Erythroblast (primary cell): Measurements from ENCODE around the gene TSC2.
"Not testable (repeated sequence)": the region's sequence is repeated elsewhere in the genome, so short reads cannot be mapped to it uniquely, and the experiment has no call there.

Experiments used
- DNase-seq, 2 experiments: peaks; one replicate each; lab custom pipeline; 2025; lab: John Stamatoyannopoulos, UW
- GATA1 ChIP-seq: IDR thresholded peaks from 2 replicates; pipeline ENCODE4 v1.6.1; 2011; ENCODE audit warnings: low read depth, mild to moderate bottlenecking, control low read depth, low read length, moderate library complexity
- POLR2A ChIP-seq: IDR thresholded peaks from 2 replicates; pipeline ENCODE4 v1.6.1; 2011; ENCODE audit warnings: mild to moderate bottlenecking, low read length

The TSC2 gene

DNA sequence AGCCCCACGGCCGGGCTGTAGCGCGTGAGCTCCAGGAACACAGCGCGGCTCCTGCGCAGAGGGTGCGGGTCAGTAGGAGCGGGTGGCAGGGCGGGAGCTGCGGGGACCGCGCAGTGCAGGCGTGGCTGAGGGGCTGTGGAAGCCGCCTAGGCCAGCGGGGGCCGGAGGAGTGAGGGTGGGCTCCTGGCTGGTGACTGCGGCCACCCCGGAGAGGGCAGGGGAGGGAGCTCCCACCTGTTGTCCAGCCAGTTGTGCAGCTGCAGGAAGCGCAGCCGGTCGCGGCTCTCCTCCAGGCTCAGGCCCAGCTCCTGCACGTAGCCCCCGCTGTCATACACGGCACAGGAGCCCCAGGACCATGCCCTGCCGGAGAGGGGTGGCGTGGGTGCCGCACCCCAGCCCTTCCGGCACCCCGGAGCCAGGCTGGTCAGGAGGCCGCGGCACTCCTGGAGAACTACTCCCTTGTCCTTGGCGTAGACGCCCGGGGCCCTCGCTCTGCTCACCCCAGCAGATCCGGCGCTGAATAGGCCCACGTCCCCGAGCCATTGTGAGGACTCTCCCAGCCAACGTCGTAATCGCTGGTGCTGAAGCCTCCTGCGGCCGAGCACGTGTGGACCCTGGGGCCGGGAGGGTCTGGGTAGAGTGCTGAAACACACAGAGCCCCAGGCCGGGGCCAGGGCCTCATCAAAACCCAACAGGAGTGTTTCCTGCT lies 43.9 kb downstream of the TSC2 start:
- TF ChIP-seq POLR2A: no peak
- no peak for TF ChIP-seq GATA1
- DNase-seq: no peak

DNA sequence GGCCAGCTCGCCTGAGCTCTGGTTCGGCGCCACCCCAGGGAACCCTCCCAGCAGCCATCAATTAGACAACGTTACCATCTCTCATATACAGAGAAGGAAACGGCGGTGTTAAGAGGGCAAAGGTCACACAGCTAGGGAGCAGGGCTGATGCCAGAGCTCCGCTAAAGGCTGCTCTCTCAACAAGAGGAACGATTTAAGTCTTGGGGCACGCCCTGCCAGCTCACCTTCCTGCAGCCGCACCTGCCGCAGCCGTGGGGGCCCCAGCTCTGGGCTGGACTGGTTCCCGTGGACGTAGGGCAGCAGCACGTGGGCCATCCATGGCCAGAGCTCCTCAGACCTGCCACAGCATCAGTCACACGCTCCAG lies 44.5 kb downstream of the TSC2 start:
- TF ChIP-seq POLR2A: no peak
- no peak for TF ChIP-seq GATA1
- DNase-seq: no peak

DNA sequence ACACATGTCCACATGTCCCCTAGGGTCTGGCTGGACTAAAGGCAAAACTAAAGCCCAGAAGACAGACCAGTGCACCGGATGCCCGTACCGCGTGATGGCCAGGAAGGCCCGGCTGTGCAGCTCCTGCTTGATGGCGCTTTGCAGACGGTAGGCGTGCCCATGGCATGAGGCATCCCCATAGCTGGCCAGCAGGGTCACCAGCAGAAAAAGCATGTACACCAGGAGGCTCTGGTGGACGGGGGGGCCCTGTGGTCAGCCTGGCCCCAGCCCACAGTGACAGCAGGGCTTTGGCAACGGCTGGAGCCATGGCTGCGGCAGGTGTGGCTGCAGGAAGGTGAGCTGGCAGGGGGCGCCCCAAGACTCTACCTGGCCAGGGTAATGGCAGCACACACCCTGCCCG lies 45.1 kb downstream of the TSC2 start:
- TF ChIP-seq GATA1 (no peak), POLR2A (no peak)
- DNase-seq: no peak

DNA sequence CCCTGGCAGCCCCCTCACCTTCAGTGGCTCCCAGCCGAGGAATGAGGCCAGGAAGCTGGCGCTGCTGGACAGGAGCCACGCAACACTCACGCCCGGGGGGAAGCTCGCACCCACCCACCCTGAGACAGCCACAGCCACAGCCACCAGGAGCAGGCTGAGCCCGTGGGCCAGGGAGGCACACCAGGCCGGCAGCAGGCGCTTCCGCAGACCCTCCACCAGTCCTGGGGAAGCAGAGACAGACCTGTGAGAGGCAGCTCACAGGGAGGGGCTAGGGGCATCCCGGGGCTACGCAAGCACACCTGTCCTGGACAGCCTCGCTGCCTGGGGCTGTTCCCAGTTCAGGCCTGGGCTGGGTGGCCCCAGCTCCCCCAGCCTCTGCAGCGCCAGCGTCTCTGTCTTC lies 46.0 kb downstream of the TSC2 start:
- no peak for TF ChIP-seq POLR2A
- no peak for TF ChIP-seq GATA1
- DNase-seq: no peak

DNA sequence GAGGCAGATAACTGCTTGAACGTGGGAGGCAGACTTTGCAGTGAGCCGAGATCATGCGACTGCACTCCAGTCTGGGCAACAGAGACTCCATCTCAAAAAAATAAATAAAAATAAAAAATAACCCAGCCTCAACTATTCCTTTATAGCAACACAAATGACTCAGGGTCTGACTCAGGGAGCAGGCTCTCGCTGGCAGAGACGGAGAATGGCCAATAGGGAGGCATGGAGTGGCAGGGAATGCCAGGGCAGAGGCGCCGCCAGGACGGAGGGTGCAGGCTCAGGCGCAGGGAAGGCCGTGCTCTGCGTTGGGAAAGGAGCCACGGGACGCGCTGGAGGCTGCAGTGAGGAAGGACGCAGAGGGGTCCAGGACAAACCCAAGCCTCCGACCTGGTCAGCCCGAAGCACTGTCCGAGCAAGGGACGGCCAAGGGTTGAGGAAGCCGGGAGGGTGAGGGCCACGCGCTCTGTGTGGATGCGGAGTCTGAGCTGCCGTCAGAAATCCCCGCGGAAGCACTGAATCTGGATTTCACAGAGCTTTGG lies 47.6 kb downstream of the TSC2 start:
- TF ChIP-seq GATA1: no peak
- no peak for TF ChIP-seq POLR2A
- no peak for DNase-seq

DNA sequence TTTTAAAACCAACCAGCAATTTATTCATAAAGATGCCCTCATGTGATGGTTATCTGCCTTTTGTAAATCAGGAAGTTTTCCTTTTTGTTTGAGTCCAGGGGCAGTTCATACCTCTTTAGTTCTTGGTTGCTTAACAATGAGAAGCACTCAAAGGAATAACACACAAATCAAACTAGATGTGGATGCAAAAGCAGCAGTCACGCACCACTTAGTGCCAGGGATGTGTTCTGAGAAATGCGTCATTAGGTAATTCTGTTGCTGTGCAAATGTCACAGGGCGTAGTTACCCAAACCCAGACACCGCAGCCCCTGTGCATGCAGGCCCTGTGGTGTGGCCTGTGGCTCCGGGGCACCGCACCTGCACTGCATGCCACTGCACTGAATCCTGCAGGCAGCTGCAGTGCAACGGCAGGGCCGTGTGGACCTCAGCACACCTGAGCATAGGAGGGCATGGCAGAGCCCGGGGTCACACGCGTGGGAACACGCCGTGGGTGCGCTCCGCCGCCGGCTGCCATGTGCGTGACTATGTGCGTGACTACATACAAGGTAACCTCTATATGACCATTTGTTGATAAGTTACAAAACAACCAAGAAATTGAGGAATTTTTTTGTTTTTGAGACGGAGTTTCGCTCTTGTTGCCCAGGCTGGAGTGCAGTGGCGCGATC lies 48.3 kb downstream of the TSC2 start:
- DNase-seq: no peak
- no peak for TF ChIP-seq POLR2A
- no peak for TF ChIP-seq GATA1

DNA sequence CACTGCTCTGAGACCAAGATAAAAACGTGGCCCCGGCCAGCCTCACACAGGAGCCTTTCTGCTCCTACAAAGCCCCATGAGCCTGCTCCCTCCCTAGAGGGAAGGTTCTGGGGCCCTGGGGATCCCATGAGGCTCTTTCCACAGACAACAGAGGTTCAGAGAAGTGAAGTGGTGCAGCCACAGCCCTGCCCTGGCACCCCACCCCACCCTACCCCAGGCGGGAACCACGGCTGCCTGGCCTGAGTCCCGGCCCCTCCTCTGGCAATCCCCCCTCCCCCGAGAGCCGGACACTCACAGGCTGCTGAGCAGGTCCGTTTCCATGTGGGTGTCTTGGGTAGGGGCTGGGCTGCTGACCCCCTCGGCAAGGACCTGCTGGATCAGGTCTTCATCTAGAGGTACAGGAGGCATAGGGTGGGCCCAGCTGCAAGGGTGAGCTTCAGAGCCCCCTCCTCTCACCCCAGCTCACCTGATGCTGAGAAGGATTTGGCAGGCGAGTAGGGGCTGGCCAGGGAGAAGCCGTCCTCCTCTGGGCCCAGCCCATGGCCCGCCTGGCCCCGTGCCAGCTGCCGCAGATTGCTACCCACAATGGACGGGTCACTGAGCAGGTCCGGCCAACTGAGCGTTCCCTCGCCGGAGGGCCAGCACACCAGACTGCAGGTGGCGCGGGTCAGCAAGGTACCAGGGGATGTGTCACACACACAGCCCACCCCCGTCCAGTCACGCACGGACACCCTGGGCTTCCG lies 49.2 kb downstream of the TSC2 start:
- no peak for DNase-seq
- TF ChIP-seq GATA1 (no peak), POLR2A (no peak)

DNA sequence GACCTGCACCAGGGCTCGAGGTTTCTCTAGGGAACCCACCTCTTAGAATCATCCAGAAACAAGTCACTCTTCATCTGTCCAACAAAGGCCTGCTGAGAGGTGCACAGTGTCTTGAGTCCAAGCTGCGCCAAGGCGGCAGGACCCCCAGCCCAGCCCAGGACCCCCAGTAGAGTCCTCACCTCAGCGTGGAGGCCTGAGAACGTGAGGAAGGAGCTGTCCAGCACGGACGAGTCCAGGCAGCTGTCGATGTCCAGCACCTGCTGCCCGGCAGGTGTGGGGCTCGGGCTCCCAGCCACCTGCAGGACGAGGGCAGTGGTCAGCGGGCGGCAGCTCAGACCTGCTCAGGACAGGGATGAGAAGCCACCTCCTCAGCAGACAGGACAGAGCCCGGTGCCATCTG lies 49.9 kb downstream of the TSC2 start:
- DNase-seq: not testable (repeated sequence)

DNA sequence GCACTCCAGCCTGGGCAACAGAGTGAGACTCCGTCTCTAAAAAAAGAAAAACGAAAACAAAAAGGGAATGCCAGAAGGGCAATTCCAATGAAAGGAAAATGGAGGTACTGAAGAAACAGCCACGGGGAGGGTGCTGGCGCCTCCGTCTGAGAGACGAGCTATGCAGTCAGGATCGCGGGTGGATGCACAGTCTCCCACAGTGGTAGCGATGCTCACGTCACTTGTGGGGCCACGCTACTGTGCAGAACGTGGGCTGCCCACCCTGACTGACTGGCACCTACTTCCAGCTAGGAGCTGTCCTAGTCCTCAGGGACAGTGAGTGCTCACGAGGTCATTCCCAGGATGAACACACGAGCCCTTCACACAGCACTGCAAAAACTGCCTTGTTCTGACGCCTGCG lies 53.8 kb downstream of the TSC2 start:
- not testable (repeated sequence) for DNase-seq

DNA sequence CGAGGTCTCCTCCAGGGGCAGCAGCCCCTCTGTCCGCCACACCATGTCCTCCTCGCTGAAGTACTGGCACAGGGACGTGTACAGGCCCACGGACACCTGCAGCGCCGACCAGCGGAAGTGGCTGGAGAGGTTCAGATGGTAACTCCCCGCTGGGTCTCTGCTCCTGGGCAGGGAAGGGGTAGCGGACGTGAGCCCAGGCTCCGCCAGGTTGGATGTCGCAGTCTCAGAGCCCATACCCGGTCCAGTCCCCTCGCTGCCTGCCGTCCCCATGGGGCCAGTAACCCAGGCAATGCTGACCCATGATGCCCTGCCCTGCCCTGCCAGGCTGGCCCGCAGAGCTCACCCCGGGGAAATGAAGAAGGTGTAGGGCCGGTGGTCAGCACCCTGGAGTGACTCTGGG lies 54.7 kb downstream of the TSC2 start:
- TF ChIP-seq POLR2A (no peak), GATA1 (no peak)
- no peak for DNase-seq

DNA sequence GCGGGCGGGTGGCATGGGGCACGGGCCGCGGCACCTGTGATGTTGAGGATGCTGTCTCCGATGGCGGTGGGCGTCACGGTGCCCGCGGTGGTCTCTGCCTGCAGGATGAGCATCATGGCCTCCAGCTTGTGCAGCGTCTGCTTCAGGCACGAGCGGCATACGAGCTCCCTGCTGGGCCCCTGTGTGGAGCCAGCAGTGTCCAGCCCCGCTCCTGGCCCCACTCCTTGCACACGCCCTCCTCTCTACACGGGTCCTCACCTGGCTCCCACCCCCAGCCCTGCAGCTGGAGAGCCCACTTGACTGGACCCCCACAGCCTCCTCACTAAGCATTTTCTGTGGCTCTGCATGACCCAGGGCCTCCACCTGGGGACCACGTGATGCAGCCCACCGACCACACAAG lies 56.7 kb downstream of the TSC2 start:
- not testable (repeated sequence) for DNase-seq

DNA sequence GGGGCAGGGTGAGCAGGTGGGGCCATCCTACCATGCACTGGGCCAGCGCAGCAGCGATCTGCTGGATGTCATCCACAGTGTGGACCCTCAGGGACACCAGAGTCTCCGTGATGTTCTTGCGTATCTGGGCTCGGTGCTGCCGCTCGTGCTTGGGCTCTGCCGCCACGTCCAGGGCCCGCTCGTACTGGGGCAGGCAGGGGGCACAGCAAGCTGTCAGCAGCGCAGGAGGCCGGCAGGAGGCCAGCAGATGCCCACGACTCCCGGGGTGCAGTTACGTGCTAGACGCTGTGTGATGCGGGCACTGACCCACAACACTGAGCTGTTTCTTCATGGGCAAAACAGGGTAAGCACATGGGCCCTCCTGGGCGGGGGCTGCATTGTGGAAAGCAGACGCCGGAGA lies 57.5 kb downstream of the TSC2 start:
- not testable (repeated sequence) for DNase-seq

DNA sequence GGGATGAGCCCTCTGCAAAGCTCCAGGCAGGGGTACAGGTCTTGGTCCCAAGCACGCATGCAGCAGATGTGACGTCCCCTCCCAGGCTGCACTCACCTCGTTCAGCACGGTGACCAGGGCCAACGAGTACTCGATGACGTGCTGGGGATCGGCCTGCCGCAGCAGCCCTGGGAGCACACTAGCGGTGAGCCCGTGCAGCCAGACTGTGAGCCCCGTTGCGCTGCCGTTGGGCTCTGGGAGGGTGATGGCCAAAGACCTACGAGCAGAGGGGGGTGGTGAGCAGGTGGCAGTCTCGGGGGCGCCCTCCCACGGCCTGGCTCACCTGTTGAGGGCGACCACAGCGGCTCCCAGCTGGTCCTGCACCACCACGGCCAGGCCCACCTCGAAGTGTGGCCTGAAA lies 58.0 kb downstream of the TSC2 start:
- not testable (repeated sequence) for DNase-seq

DNA sequence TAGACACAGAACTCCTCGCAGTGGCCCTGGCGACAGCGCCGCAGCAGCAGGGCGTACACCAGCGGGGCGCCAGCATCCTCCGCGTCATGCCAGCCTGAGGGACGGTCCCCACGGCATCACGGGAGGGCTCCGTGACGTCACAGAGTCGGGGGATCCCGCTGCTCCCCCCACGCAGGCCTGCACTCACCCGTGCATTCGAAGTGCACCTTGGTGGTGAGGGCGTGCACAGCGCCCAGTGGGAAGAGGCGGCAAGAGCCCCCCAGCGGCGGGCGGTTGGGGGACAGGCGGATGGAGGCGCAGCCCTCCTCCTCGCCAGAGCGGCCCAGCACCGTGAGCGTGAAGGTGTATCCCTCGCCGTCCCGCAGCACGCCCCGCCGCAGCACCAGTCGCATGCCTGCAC lies 58.4 kb downstream of the TSC2 start:
- DNase-seq: not testable (repeated sequence)

DNA sequence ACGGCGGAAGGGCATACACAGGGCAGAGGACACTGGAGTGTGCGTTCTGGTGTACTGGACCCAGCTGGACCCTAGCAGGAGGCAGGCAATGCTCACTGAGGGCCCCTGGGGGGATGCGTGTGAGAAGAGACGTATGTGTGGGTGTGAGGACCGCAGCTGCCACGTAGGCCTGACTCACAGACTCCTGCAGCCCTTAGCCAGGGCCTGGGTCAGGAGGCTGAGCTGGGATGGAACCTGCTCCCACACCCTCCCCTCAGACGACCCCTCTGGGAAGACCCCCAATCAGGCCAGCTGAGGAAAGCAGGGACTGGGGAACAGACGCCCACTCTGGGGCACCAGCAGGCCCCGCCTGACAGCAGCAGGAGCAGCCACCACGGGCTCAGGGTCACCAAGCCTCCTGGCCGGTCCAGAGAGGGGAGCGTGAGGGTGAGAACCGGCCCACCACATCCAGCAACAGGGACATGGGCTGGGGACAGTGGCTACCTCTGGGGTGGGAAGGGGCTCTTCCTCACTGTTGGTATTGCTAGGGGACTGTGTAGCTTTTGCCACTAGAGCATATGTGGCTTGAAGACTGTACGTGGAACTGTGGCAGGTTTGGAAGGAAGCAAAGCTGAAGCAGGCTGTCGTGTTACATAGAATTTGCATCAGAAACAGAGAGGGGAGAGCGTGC lies 59.5 kb downstream of the TSC2 start:
- not testable (repeated sequence) for DNase-seq

DNA sequence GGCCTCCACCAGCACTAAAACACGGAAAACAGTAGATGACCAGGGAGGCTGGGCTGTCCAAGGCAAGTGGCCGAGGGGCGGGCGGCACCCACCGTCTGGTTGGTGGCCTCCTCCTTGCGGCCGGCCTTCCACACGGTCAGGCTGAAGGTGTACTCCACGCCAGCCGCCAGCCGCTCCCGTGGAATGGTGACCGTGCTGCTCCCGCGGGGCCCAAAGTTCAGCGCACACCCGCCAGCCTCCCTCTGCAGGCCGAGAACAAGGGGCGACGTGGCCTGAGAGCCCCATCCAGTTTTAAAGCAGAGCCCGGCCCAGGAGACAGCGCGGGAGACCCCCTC lies 60.0 kb downstream of the TSC2 start:
- not testable (repeated sequence) for DNase-seq

DNA sequence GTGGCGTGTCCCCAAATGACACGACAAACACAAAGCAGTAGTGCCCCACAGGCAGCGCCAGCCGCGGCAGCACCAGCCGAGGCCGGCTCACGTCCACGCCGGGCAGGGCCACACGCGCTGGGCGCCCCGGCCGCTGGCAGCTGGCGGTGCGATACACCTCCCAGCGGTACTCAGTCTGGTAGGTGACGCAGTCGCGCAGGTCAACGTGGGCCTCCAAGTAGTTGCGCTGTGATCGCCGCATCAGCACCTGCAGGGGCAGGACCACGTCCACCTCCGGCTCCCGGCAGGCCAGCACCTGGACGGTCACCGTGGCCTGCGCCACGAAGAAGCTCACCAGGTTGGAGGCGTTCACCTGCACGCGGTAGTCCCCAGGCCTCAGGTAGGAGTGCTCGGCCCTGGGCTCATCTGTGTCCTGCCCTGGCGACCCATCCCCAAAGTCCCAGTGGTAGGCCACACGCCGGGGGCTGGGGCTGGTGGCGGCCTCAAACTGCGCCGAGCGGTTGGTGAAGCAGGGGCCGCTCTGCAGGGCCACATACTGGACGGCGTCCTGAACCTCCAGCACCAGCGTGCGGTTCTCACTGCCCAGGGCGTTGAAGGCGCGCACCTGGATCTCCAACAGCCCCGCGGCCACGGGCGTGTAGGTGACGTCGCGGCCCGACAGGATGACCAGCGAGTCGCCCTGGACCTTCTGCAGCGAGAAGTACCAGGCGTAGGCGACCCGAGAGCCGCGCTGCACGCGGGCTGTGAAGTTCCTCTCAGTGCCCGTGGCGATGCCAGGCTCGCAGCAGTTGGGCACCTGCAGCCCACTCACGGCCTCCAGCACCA lies 60.9 kb downstream of the TSC2 start:
- not testable (repeated sequence) for DNase-seq

DNA sequence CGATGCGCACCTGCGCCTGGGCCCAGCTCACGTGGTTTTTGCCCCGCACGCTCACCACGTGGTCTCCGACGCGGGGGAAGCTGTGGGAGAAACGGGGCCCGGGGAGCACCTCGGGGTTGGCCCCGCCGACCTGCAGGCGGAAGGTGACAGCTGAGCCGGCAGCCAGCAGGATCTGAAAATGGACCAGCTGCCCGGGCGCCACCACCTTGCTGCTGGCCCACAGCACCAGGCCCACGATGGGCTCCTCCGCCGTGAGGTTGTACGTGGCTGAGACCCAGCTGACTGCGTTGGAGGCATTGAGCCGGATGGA lies 61.4 kb downstream of the TSC2 start:
- DNase-seq: not testable (repeated sequence)

DNA sequence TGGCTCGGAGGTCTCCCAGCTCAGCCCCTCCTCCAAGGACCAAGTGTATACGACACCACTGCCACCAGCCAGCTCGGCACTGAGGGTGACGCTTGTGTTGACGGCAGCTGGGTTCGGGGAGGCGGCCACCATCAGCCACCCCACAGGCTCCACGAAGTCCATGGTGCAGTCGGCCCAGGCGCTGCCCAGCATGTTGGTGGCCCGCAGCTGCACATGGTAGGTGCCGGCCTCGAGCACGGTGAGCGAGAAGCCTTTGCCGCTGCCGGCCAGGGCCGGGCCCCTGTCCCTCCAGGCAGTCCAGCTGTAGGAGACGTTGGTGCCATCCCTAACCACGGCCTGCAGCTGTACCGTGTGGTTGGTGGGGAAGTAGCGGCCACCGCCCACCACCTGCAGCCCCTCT lies 62.1 kb downstream of the TSC2 start:
- DNase-seq: not testable (repeated sequence)
